GM15510 (cell line): Measurements from ENCODE around the gene UBIAD1.

ENCODE experiments used
- POLR2A ChIP-seq: IDR thresholded peaks from 3 replicates; pipeline ENCODE4 v1.6.1; 2011; ENCODE audit warnings: borderline replicate concordance; ENCODE audit not compliant: insufficient read length; ENCODE audit errors: extremely low read depth

The UBIAD1 gene

GRCh38 chr1:11321656-11322491 is 48.9 kb downstream of the UBIAD1 start:
- no peak for TF ChIP-seq POLR2A

GRCh38 chr1:11324567-11325165 is 51.7 kb downstream of the UBIAD1 start:
- TF ChIP-seq POLR2A, result no peak

- no peak for TF ChIP-seq POLR2A
Measured at GRCh38 chr1:11326070-11326469, 53.1 kb downstream of the UBIAD1 start.

- no peak for TF ChIP-seq POLR2A
Measured at GRCh38 chr1:11328444-11328843, 55.4 kb downstream of the UBIAD1 start.

- no peak for TF ChIP-seq POLR2A
Measured at GRCh38 chr1:11330411-11330810, 57.4 kb downstream of the UBIAD1 start.

GRCh38 chr1:11331036-11331944 is 58.3 kb downstream of the UBIAD1 start:
- no peak for TF ChIP-seq POLR2A

- TF ChIP-seq POLR2A, result no peak
Measured at GRCh38 chr1:11331945-11332546, 59.0 kb downstream of the UBIAD1 start.

- TF ChIP-seq POLR2A, result no peak
Measured at GRCh38 chr1:11333631-11334030, 60.6 kb downstream of the UBIAD1 start.

GRCh38 chr1:11334261-11334804 is 61.3 kb downstream of the UBIAD1 start:
- TF ChIP-seq POLR2A, result no peak

GRCh38 chr1:11334821-11335220 is 61.8 kb downstream of the UBIAD1 start:
- no peak for TF ChIP-seq POLR2A

- no peak for TF ChIP-seq POLR2A
Measured at GRCh38 chr1:11335417-11336056, 62.5 kb downstream of the UBIAD1 start.

GRCh38 chr1:11337580-11338073 is 64.6 kb downstream of the UBIAD1 start:
- TF ChIP-seq POLR2A, result no peak
